ENCODE results near the gene TRAPPC3. TPM values are rescaled to one million over a fixed set of nuclear protein-coding genes. Genes with fewer than 3 reads are reported as not detected.

TRAPPC3 gene
- total and polyA plus RNA-seq, 2 donors (not counting 1 experiment from before 2014, with no cell fraction given), result 40.5 to 42.1 TPM

GRCh38 chr1:36092798-36093185 lies 56.5 kb downstream of the TRAPPC3 start:
- H3K27ac Mint-ChIP-seq, result no peak overlapping the region
- CTCF ChIA-PET, result no interaction called here
- WGBS (ENCODE audit: insufficient coverage), result 89% methylated on average over 7 of the region's 9 CpGs
- ATAC-seq (ENCODE audit: low read depth), result no peak
- H3K4me1 Mint-ChIP-seq, result peaks cover 17% of the 10 kb centered on the region
- DNase-seq, result no peak
- H4K20me1 ChIP-seq (ENCODE audit: control insufficient read depth, insufficient read depth, low read length, poor library complexity, severe bottlenecking), result no peaks in the 10 kb centered on the region
- POLR2A ChIA-PET, result no interaction called here
- no peak overlapping the region for H2AFZ ChIP-seq (ENCODE audit: insufficient read depth, low read depth, low read length, poor library complexity, severe bottlenecking)
- TF ChIP-seq EZH2 (IDR thresholded peaks at IDR 0.05; ENCODE audit: borderline replicate concordance, insufficient read depth, low read depth, low read length, poor library complexity, severe bottlenecking) (no peak), CTCF (IDR thresholded peaks at IDR 0.05) (no peak)
- H3K4me3 ChIP-seq (ENCODE audit: control extremely low read depth in 1 of 5, extremely low read depth in 1 of 5, insufficient read depth in 1 of 5, low read depth in 2 of 5, low read length in 4 of 5), result no peak overlapping the region
- H3K9me3 ChIP-seq (ENCODE audit: control extremely low read depth in 1 of 3, control insufficient read depth in 2 of 3, insufficient read depth in 1 of 3, low read length in 2 of 3), result no peaks in the 10 kb centered on the region
- H3K79me2 ChIP-seq (ENCODE audit: control insufficient read depth, insufficient read depth, low read length), result peaks cover 45% of the 10 kb centered on the region
- no peak overlapping the region for H3K9ac ChIP-seq (ENCODE audit: low read length)
- no peaks in the 10 kb centered on the region for H3K27me3 Mint-ChIP-seq
- peaks cover 13 to 18% of the 10 kb centered on the region in 2 donors for H3K4me1 ChIP-seq (ENCODE audit: control insufficient read depth in 2 of 2, insufficient read depth in 2 of 2, low read length in 2 of 2)
- intact Hi-C loops (cut with micrococcal nuclease), result no loop called here
- H3K27ac ChIP-seq (ENCODE audit: low read length in 2 of 2), result no peak overlapping the region
- H3K36me3 ChIP-seq (replicated peaks in 1 of 2; ENCODE audit: control extremely low read depth in 1 of 2, control insufficient read depth in 1 of 2, extremely low read depth in 1 of 2, insufficient read depth in 2 of 2, low read length in 1 of 2), result peaks cover 0 to 52% of the 10 kb centered on the region in 2 experiments
- H3K9me3 Mint-ChIP-seq (ENCODE audit: insufficient read depth), result no peaks in the 10 kb centered on the region
- no peak overlapping the region for H3K4me2 ChIP-seq (replicated peaks; ENCODE audit: low read depth, low read length, poor library complexity, severe bottlenecking)
- H3K27me3 ChIP-seq (replicated peaks in 1 of 4; ENCODE audit: control extremely low read depth in 1 of 4, control insufficient read depth in 3 of 4, insufficient read depth in 4 of 4, low read length in 3 of 4), result no peaks in the 10 kb centered on the region
- no peak overlapping the region for H3K4me3 Mint-ChIP-seq

GRCh38 chr1:36092166-36092797 lies 57.0 kb downstream of the TRAPPC3 start:
- no peak for DNase-seq
- H2AFZ ChIP-seq (ENCODE audit: insufficient read depth, low read depth, low read length, poor library complexity, severe bottlenecking), result no peak overlapping the region
- Mint-ChIP-seq H3K4me1 (peaks cover 17% of the 10 kb centered on the region), H3K4me3 (no peak overlapping the region), H3K27me3 (no peaks in the 10 kb centered on the region), H3K9me3 (ENCODE audit: insufficient read depth) (no peaks in the 10 kb centered on the region), H3K27ac (no peak overlapping the region)
- ChIA-PET CTCF (no interaction called here), POLR2A (interaction anchor here (0.9 kb wide), 1 partner anchor 18 kb away, joined by 3 read pairs; no protein-coding TSS in a partner anchor)
- WGBS (ENCODE audit: insufficient coverage), result 96% methylated on average over 13 of the region's 17 CpGs
- no peak for TF ChIP-seq CTCF (IDR thresholded peaks at IDR 0.05)
- TF ChIP-seq EZH2 (IDR thresholded peaks at IDR 0.05; ENCODE audit: borderline replicate concordance, insufficient read depth, low read depth, low read length, poor library complexity, severe bottlenecking), result no peak
- H3K9ac ChIP-seq (ENCODE audit: low read length), result no peak overlapping the region
- no peaks in the 10 kb centered on the region for H3K27me3 ChIP-seq (replicated peaks in 1 of 4; ENCODE audit: control extremely low read depth in 1 of 4, control insufficient read depth in 3 of 4, insufficient read depth in 4 of 4, low read length in 3 of 4)
- peaks cover 45% of the 10 kb centered on the region for H3K79me2 ChIP-seq (ENCODE audit: control insufficient read depth, insufficient read depth, low read length)
- ATAC-seq (ENCODE audit: low read depth), result no peak
- H3K27ac ChIP-seq (ENCODE audit: low read length in 2 of 2), result no peak overlapping the region
- peaks cover 0 to 52% of the 10 kb centered on the region in 2 experiments for H3K36me3 ChIP-seq (replicated peaks in 1 of 2; ENCODE audit: control extremely low read depth in 1 of 2, control insufficient read depth in 1 of 2, extremely low read depth in 1 of 2, insufficient read depth in 2 of 2, low read length in 1 of 2)
- no peaks in the 10 kb centered on the region for H3K9me3 ChIP-seq (ENCODE audit: control extremely low read depth in 1 of 3, control insufficient read depth in 2 of 3, insufficient read depth in 1 of 3, low read length in 2 of 3)
- no peak overlapping the region for H3K4me2 ChIP-seq (replicated peaks; ENCODE audit: low read depth, low read length, poor library complexity, severe bottlenecking)
- H4K20me1 ChIP-seq (ENCODE audit: control insufficient read depth, insufficient read depth, low read length, poor library complexity, severe bottlenecking), result no peaks in the 10 kb centered on the region
- peaks cover 13 to 19% of the 10 kb centered on the region in 2 donors for H3K4me1 ChIP-seq (ENCODE audit: control insufficient read depth in 2 of 2, insufficient read depth in 2 of 2, low read length in 2 of 2)
- intact Hi-C loops (cut with micrococcal nuclease), result no loop called here
- H3K4me3 ChIP-seq (ENCODE audit: control extremely low read depth in 1 of 5, extremely low read depth in 1 of 5, insufficient read depth in 1 of 5, low read depth in 2 of 5, low read length in 4 of 5), result no peak overlapping the region
